Measurements from ENCODE around the gene CLOCK.

GRCh38 chr4:55447108-55447708, 99.5 kb downstream of the CLOCK start:
- TF ChIP-seq CTCF (IDR thresholded peaks at IDR 0.05) (no peak), POLR2AphosphoS5 (IDR thresholded peaks at IDR 0.05) (no peak)

Data from upper lobe of left lung (tissue), 4 donors.